MV-4-11 (cell line): ENCODE results near the gene LSM14B.
"Not testable (repeated sequence)": the region's sequence is repeated elsewhere in the genome, so short reads cannot be mapped to it uniquely, and the experiment has no call there.

Source experiments
- DNase-seq: peaks from one replicate; lab custom pipeline; 2025; lab: John Stamatoyannopoulos, UW

LSM14B gene

DNA sequence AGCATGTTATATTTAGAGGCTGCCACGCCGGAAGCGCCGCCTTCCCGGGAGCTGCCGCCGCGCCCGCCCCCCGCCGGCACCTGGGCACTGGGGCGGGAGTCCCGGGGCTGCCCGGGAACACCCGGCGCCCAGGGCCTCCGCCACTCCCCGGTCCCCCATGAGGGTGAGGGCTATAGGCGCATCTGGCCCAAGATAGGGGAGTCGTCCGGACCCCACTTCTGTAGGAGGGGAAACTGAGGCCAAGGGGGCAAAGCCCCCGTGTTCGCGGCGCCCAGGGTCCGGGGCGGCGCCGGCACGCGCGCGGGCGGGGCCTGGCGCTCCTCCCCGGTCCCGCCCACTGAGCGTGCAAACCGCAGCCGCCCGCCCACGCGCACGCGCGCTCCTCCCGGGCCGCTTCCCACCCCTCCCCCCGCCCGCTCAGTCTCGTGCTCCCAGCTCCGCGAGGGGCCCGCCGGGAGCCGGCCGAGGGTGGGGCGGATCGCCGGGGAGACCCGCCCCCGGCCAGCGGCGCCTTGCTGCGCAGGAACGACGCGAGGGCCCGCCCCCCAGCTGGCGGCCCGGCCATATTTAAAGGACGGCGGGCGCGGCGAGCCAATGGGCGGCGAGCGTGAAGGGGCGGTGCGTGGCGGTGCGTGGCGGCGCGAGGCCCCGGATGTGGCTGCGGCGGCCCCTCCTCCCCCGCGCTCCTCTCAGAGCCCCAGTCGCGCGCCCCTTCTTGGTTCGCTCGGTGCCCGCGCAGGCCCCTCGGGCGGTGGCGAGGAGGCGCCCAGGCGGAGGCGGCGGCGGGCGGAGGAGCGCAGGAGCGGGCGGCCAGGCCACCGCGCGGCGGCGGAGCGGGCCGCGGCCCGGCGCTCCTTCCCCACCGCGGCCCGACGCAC, at the start of gene LSM14B:
Gene LSM14B (plus strand): TSS at position 700 of the 878 bp plus-strand sequence. CDS start 192 bp downstream, outside the sequence.
- DNase-seq = peak; percentile 92

DNA sequence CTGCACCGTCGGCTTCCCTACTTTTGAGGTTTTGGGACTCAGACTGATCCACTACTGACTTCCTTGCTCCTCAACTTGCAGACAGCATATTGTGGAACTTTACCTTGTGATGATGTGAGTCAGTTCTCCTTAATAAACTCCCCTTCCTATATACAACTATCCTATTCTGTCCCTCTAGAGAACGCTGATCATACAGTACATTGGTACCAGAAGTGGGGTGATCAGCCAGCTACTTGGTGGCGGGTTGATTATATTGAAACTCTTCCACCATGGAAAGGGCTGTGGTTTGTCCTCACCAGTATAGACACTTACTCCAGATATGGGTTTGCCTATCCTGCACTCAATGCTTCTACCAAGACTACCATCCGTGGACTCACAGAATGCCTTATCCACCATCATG, 49.0 kb upstream of the LSM14B start:
- no peak for DNase-seq

- no peak for DNase-seq
Observed at GRCh38 chr20:62079166-62079565, 43.1 kb upstream of the LSM14B start.

DNA sequence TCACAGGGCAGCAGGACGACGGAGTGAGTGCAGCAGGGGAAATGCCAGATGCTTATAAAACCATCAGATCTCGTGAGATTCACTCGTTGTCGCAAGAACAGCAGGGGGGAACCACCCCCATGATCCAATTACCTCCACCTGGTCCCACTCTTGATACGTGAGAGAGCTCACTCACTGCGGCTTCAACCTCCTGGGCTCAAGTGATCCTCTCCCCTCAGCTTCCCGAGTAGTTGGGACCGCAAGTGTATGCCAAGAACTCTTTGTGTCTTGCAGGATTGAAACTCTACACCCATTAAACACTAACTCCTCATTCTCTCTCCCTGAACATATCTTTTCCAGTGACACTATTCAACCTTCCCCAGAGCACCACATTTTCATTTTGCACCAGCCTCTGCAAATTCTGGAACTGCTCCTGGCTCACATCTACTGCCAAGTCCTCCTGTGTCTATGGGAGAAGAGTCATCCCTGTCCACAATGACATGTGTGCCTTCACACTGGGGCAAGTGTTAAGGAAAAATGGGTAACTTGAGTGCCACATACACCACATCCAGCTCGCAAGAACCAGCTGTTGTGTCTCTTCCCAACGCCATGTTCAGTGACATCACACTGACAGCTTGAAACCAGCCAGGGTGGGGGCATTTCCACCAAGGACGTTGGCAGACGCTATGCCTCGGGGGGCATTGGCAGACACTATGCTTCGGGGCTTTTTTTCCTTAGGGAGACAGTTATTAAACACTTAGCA, 41.9 kb upstream of the LSM14B start:
- DNase-seq = no peak

GRCh38 chr20:62083312-62083711, 39.0 kb upstream of the LSM14B start:
- DNase-seq = no peak

- DNase-seq = not testable (repeated sequence)
Observed at GRCh38 chr20:62084224-62084623, 38.1 kb upstream of the LSM14B start.

DNA sequence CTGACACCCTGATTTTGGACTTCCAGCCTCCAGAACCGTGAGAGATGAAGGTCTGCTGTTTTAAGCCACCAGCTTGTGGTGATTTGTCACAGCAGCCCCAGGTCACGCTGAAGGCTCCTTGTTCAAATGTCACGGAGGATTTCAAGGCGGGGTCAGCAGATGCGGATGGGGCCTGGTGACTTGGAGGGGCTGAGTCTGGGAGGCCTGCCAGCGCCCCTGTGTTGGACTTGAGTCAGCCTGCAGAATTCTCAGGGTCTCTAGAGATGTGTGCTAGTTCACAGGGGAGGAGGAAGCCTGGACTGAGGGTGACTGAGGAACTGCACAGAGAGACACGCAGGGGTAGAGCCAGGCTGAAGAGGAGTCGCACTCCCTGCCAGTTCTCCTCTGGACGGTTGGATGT, 37.1 kb upstream of the LSM14B start:
- DNase-seq = no peak

DNA sequence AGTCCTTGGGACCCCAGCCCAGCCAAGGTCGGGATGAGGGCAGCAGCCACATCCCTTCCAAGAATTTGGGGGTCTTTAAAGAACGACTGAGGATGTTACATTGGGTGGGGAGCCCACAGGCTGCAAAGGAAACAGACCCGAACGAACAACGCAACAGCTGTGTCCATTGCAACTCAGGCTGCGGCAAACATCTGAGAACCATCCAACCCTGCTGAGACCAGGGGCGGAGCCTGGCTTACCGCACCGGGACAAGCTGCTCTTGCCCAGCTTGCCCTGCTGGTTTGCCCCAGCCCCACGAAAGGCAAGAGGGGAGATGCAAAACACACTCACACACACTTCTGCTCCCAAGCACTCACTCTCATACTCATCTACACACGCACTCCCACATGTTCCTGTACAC, 35.0 kb upstream of the LSM14B start:
- no peak for DNase-seq

DNA sequence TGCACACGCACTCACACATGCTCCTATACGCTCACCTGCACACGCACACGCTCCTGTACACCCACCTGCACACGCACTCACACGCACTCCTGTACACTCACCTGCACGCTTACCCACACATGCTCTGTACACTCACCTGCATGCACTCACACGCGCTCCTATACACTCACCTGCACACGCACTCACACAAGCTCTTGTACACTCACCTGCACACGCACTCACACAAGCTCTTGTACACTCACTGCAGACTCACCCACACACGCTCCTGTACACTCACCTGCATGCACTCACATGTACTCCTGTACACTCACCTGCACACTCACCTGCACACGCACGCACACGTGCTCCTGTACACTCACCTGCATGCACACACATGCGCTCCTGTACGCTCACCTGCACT, 34.6 kb upstream of the LSM14B start:
- DNase-seq = no peak

GRCh38 chr20:62088258-62089127, 33.8 kb upstream of the LSM14B start:
- peak; percentile 30 for DNase-seq

DNA sequence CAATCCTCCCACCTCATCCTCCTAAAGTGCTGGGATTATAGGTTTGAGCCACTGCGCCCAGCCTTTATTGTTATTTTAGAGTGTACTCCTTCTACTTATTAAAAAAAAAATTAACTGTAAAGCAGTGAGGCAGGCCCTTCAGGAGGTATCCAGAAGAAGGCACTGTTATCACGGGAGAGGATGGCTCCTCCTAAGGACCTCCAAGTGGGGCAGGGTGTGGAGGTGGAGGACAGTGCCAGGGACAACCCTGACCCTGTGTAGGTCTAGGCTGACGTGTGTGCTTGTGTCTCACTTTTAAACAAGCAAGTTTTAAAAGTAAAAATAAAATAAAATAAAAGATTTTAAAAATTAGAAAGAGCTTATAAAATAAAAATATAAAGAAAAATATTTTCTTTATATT, 32.9 kb upstream of the LSM14B start:
- no peak for DNase-seq

- DNase-seq = no peak
Observed at GRCh38 chr20:62096421-62097380, 25.6 kb upstream of the LSM14B start.

DNA sequence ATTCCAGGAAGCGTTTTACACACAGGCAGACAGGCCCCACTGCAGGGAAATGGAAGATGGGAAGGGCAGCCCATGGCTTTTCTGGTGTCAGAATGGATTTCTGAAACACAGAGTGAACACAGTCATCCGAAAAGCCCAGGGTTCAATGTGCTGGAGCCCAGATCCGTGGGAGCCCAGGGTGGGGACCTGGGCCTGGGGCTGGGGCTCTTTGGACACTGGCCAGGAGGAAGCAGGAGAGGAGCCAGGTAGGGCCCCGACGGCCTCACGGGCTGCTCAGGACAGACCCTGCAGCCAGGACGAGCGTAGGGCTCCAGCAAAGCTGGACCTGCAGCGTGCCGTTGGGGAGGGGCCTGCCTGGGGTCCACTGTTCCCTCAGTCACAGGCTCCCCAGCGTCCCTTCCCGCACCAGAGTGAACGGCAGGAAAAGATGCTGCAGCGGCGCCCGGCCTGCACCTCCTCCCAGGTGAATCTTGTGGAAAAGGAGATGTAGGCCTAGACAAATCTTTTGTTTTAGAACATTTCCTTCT, 24.3 kb upstream of the LSM14B start:
- DNase-seq = no peak

DNA sequence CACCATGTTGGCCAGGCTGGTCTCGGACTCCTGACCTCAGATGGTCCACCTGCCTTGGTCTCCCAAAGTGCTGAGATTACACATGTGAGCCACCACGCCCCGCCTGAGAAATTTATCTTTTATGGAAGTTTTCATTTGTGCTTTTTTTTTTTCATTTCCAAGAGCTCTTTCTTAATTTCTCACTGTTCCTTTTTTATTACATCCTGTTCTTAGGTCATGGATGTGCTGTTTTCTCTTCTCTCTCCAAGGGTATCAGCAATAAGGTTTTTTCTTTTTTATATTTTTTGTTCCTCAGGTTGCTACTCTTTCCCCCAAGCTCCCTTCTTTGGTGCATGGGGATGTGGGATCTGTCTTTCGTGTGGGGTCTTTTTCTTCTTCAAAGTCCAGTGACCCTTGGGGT, 21.2 kb upstream of the LSM14B start:
- no peak for DNase-seq

DNA sequence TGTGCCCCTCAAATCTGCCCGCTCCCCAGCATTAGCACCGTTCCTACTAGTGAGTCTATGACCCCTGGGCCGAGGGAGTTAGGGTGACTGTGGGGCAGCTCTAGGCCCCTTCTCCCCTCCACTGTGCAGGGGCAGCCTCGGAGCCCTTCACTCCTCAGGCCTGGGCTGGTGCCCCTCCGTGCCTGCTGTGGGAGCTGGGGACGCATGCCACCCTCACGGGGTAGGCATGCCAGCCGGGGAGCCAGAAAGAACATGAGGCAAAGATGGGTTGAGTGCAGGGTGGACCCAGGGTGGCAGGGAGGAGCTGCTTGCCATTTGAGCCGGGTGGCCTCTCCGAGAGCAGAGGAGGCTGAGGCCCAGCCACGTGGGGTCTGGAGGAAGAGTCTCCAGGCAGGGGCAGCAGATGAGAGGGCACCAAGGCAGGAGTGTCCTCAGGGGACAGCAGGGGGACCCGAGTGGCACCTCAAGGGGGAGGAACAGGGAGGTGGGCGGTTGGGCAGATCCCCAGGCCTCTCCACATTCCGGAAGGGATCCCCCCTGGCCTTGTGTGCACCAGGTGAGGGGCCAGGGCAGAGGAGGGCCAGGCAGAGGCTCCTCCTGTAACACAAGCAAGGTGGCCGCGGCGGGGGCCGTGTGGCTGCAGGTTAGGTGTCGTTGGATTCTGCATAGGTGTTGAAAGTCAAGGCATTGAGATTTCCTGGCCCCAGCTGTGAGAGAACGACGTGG, 18.6 kb upstream of the LSM14B start:
- DNase-seq = no peak

DNA sequence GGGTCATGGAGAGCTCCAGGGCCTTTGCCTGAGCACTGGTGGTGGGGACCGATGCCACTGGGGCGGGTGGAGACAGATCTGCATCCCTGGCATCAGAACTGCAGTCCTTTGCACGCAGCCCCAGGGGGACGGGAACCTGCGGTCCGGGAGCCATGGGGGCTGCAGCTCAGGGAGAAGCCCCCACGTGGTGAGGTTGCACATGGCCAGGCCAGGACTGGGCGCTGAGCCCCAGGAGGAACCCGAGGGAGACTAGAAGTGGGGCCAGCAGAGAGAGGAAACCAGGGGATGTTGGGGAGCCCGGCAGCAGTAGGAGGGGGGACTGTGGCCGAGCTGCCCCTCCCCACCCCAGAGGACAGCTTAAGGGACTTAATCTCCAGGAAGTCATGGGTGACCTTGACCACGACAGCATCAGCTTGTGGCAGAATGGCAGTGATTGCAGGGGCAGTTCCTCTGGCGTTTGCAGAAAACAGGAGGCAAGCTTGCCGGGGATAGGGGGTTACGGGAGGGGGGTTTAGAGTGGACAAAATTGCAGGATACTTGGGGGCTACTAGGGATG, 18.0 kb upstream of the LSM14B start:
- no peak for DNase-seq

- DNase-seq = no peak
Observed at GRCh38 chr20:62104791-62105345, 17.4 kb upstream of the LSM14B start.

GRCh38 chr20:62105592-62105991, 16.7 kb upstream of the LSM14B start:
- DNase-seq = no peak

DNA sequence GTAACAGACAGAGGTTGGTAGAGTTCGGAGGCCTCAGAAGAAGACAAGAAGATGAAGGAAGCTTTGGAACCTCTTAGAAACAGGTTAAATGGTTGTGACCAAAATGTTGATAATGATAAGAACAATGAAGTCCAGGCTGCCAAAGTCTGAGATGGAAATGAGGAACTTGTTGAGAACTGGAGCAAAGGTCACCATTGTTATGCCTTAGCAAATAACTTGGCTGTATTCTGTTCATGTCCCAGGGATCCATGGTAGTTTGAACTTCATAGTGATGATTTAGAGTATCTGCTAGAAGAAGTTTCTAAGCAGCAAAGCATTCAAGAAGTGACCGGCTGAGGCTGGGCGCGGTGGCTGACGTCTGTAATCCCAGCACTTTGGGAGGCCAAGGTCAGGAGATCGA, 11.1 kb upstream of the LSM14B start:
- peak; percentile 41 for DNase-seq

- DNase-seq = no peak
Observed at GRCh38 chr20:62112368-62112767, 9.9 kb upstream of the LSM14B start.
